Measurements from ENCODE around the gene AUTS2.

The AUTS2 gene

GRCh38 chr7:70835658-70836057 lies 1237.4 kb downstream of the AUTS2 start:
- Mint-ChIP-seq H3K36me3 (ENCODE audit: low read depth) (no peaks in the 10 kb centered on the region), H3K27ac (no peak overlapping the region), H3K4me1 (no peaks in the 10 kb centered on the region), H3K27me3 (no peaks in the 10 kb centered on the region), H3K4me3 (no peak overlapping the region), H3K9me3 (no peaks in the 10 kb centered on the region)
- ATAC-seq (no peak), DNase-seq (no peak)

- Mint-ChIP-seq H3K9me3 (no peaks in the 10 kb centered on the region), H3K4me3 (no peak overlapping the region), H3K27ac (no peak overlapping the region), H3K27me3 (no peaks in the 10 kb centered on the region), H3K4me1 (no peaks in the 10 kb centered on the region), H3K36me3 (ENCODE audit: low read depth) (no peaks in the 10 kb centered on the region)
- DNase-seq = no peak
- no peak for ATAC-seq
Measured at GRCh38 chr7:70836279-70836678, 1238.0 kb downstream of the AUTS2 start.

GRCh38 chr7:70836946-70837345 lies 1238.7 kb downstream of the AUTS2 start:
- Mint-ChIP-seq H3K27ac (no peak overlapping the region), H3K9me3 (peaks cover under 1% of the 10 kb centered on the region), H3K4me3 (no peak overlapping the region), H3K4me1 (no peaks in the 10 kb centered on the region), H3K36me3 (ENCODE audit: low read depth) (no peaks in the 10 kb centered on the region), H3K27me3 (no peaks in the 10 kb centered on the region)
- DNase-seq (no peak), ATAC-seq (no peak)

GRCh38 chr7:70837589-70837988 lies 1239.3 kb downstream of the AUTS2 start:
- H3K4me1 Mint-ChIP-seq = no peaks in the 10 kb centered on the region
- no peaks in the 10 kb centered on the region for H3K36me3 Mint-ChIP-seq (ENCODE audit: low read depth)
- peaks cover 7% of the 10 kb centered on the region for H3K9me3 Mint-ChIP-seq
- H3K27ac Mint-ChIP-seq = no peak overlapping the region
- no peak overlapping the region for H3K4me3 Mint-ChIP-seq
- DNase-seq = no peak
- no peaks in the 10 kb centered on the region for H3K27me3 Mint-ChIP-seq
- ATAC-seq = no peak

- Mint-ChIP-seq H3K4me1 (no peaks in the 10 kb centered on the region), H3K36me3 (ENCODE audit: low read depth) (no peaks in the 10 kb centered on the region), H3K9me3 (peaks cover 15% of the 10 kb centered on the region), H3K27me3 (no peaks in the 10 kb centered on the region), H3K27ac (no peak overlapping the region), H3K4me3 (no peak overlapping the region)
- ATAC-seq (no peak), DNase-seq (no peak)
Measured at GRCh38 chr7:70838292-70838907, 1240.1 kb downstream of the AUTS2 start.
